GM12864 (cell line): ENCODE results near the gene TMEM131L.

ENCODE experiments used
- DNase-seq: peaks from one replicate; pipeline ENCODE4 v3.0.0-alpha.2; 2011; ENCODE audit warnings: low read depth
- H3K4me3 ChIP-seq: 2 replicates; pipeline ENCODE4 v1.5.1; 2011; ENCODE audit warnings: mild to moderate bottlenecking, low read depth, low read length, control low read depth
- CTCF ChIP-seq: IDR thresholded peaks from 2 replicates; pipeline ENCODE4 v1.5.1; 2011; ENCODE audit warnings: low read depth, mild to moderate bottlenecking, moderate library complexity, low read length, control low read depth, inconsistent platforms; ENCODE audit errors: missing control alignments

TMEM131L gene

GRCh38 chr4:153645183-153645582, 179.0 kb downstream of the TMEM131L start:
- H3K4me3 ChIP-seq, result no peak overlapping the region
- peak; percentile 60 for TF ChIP-seq CTCF
- no peak for DNase-seq

GRCh38 chr4:153646261-153646660, 180.1 kb downstream of the TMEM131L start:
- no peak for DNase-seq

GRCh38 chr4:153646978-153647377, 180.8 kb downstream of the TMEM131L start:
- DNase-seq, result no peak
- no peak for TF ChIP-seq CTCF
- H3K4me3 ChIP-seq, result no peak overlapping the region

More at GRCh38 chr4:153646261-153646660, 180.1 kb downstream of the TMEM131L start:
- H3K4me3 ChIP-seq, result no peak overlapping the region
- TF ChIP-seq CTCF, result no peak

GRCh38 chr4:153647975-153648374, 181.8 kb downstream of the TMEM131L start:
- DNase-seq, result no peak
- TF ChIP-seq CTCF, result no peak
- no peak overlapping the region for H3K4me3 ChIP-seq

DNA sequence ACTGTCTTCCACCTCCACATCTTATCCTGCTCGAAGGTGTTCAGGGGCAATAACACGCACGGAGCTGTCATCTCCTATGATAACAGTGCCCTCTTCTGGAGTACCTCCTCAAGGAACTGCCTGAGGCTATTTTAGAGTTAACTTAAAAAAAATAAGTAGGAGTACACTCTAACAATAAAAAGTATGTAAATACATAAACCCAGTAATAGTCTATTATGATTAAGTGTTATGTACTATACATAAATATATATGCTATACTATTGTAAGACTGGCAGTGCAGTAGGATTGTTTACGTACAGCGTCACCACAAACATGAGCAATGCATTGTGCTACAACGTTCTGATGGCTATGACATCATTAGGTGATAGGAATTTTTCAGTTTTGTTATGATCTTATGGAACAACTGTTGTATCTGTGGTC, 183.4 kb downstream of the TMEM131L start:
- DNase-seq, result no peak
- no peak overlapping the region for H3K4me3 ChIP-seq
- peak; percentile 40 for TF ChIP-seq CTCF

GRCh38 chr4:153651116-153651515, 185.0 kb downstream of the TMEM131L start:
- no peak overlapping the region for H3K4me3 ChIP-seq
- TF ChIP-seq CTCF, result no peak
- no peak for DNase-seq

DNA sequence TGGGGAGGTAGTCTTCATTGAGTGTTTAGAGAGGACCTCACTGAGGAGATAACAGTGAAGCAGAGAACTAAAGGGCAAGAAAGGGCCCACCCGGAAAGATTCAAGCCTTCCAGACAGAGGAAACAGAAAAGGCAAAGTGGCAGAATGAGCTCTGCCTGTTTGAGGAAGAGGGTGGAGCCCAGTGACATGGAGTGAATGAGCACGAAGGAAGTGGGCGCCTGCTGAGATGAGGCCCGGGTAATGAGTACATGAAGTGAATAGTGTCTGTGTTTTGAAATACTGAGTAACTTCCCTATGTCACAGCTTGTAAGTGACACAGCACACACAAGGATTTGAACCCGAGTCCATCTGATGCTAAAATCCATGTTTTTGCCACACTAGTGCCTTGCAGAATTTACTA, 185.4 kb downstream of the TMEM131L start:
- no peak for DNase-seq
- H3K4me3 ChIP-seq, result no peak overlapping the region
- TF ChIP-seq CTCF, result no peak
